ENCODE data around the gene LRRC56.

- no peak for TF ChIP-seq EZH2 (IDR thresholded peaks at IDR 0.05; ENCODE audit: low read length)
- TF ChIP-seq, protein P1, sequence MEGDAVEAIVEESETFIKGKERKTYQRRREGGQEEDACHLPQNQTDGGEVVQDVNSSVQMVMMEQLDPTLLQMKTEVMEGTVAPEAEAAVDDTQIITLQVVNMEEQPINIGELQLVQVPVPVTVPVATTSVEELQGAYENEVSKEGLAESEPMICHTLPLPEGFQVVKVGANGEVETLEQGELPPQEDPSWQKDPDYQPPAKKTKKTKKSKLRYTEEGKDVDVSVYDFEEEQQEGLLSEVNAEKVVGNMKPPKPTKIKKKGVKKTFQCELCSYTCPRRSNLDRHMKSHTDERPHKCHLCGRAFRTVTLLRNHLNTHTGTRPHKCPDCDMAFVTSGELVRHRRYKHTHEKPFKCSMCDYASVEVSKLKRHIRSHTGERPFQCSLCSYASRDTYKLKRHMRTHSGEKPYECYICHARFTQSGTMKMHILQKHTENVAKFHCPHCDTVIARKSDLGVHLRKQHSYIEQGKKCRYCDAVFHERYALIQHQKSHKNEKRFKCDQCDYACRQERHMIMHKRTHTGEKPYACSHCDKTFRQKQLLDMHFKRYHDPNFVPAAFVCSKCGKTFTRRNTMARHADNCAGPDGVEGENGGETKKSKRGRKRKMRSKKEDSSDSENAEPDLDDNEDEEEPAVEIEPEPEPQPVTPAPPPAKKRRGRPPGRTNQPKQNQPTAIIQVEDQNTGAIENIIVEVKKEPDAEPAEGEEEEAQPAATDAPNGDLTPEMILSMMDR (optimal IDR thresholded peaks at IDR 0.05 in 1 of 3, IDR thresholded peaks at IDR 0.05 in 1 of 3, conservative IDR thresholded peaks at IDR 0.05 in 1 of 3; ENCODE audit: extremely low read depth in 1 of 3, insufficient read depth in 2 of 3, low read length in 3 of 3) = no peak
Observed at GRCh38 chr11:499201-500076, 37.9 kb upstream of the LRRC56 start.
